ENCODE data around the gene HOXD10.

DNA sequence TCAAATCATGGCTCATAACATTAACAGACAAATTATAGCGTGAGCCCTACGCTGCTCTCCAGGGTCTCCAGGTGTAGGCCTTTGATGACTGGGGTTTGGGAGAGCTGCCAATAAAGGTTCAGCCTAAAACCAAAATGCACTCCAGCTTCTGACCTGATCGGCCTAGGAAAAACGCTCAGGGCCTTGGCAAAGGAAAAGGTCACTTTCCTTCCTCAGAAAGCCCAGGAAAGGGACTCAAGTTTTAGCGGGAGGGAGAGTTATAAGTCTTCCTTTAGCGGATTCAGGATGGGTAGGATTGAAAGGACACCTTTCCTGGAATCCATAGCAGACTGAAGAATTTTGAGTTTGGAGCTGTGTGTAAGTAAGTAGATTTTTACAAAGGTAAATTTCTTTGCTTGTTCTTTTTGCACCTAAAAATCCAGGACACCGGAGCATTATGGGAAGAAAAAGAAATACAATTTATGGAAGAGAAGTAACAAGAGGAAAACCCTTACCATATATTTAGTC lies 41.6 kb upstream of the HOXD10 start:
- TF ChIP-seq, protein P1, sequence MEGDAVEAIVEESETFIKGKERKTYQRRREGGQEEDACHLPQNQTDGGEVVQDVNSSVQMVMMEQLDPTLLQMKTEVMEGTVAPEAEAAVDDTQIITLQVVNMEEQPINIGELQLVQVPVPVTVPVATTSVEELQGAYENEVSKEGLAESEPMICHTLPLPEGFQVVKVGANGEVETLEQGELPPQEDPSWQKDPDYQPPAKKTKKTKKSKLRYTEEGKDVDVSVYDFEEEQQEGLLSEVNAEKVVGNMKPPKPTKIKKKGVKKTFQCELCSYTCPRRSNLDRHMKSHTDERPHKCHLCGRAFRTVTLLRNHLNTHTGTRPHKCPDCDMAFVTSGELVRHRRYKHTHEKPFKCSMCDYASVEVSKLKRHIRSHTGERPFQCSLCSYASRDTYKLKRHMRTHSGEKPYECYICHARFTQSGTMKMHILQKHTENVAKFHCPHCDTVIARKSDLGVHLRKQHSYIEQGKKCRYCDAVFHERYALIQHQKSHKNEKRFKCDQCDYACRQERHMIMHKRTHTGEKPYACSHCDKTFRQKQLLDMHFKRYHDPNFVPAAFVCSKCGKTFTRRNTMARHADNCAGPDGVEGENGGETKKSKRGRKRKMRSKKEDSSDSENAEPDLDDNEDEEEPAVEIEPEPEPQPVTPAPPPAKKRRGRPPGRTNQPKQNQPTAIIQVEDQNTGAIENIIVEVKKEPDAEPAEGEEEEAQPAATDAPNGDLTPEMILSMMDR (IDR thresholded peaks at IDR 0.05): no peak
- TF ChIP-seq POLR2A (IDR thresholded peaks at IDR 0.05) (no peak), EP300 (IDR thresholded peaks at IDR 0.05) (no peak)

Data from ovary (tissue), 3 donors.